ENCODE data around the gene KANSL1L. TPM values are rescaled to one million over a fixed set of nuclear protein-coding genes. Genes with fewer than 3 reads are reported as not detected.

KANSL1L gene
- polyA plus RNA-seq, 1 of the 3 experiments (the other 2 are of a cell fraction), result 5.5 TPM

- no peak for TF ChIP-seq RAD21 (IDR thresholded peaks at IDR 0.05; ENCODE audit: low read length)
Observed at GRCh38 chr2:210172219-210172575, 988 bp upstream of the KANSL1L start (continued).

GRCh38 chr2:210170446-210171303, 534 bp downstream of the KANSL1L start:
- Histone ChIP-seq H3K4me2 (peak overlapping the region; percentile 88), H3K79me2 (ENCODE audit: insufficient read depth) (peaks cover 38% of the 10 kb centered on the region), H3K9me3 (no peaks in the 10 kb centered on the region), H3K4me3 (ENCODE audit: low read depth in 2 of 2, low read length in 1 of 2) (peak overlapping the region; percentile 84 to 97), H3K36me3 (replicated peaks in 1 of 2; ENCODE audit: control insufficient read depth in 1 of 2, insufficient read depth in 2 of 2, low read length in 1 of 2) (no peaks in the 10 kb centered on the region), H3F3A (replicated peaks; ENCODE audit: insufficient read depth) (peaks cover 20% of the 10 kb centered on the region), H3K27me3 (ENCODE audit: insufficient read depth) (no peaks in the 10 kb centered on the region), H4K20me1 (ENCODE audit: insufficient read depth) (no peaks in the 10 kb centered on the region), H3K9me2 (no peaks in the 10 kb centered on the region; the same call in 1 of the 2 replicates), H3K27ac (ENCODE audit: low read depth in 2 of 2, low read length in 1 of 2) (peak overlapping the region; percentile 98), H3K9ac (peak overlapping the region; percentile 92), H2AFZ (ENCODE audit: low read depth) (peak overlapping the region; percentile 94), H3K4me1 (ENCODE audit: control insufficient read depth in 1 of 2, insufficient read depth in 2 of 2, low read depth in 1 of 2, low read length in 1 of 2) (peaks cover 9 to 14% of the 10 kb centered on the region in 2 experiments; a peak in 2 of 4 replicates)
- TF ChIP-seq USF1 (IDR thresholded peaks at IDR 0.05; ENCODE audit: borderline replicate concordance, low read depth), result peak; percentile 94
- TF ChIP-seq, protein P1, sequence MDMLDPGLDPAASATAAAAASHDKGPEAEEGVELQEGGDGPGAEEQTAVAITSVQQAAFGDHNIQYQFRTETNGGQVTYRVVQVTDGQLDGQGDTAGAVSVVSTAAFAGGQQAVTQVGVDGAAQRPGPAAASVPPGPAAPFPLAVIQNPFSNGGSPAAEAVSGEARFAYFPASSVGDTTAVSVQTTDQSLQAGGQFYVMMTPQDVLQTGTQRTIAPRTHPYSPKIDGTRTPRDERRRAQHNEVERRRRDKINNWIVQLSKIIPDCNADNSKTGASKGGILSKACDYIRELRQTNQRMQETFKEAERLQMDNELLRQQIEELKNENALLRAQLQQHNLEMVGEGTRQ (IDR thresholded peaks at IDR 0.05; ENCODE audit: borderline replicate concordance, low read depth, low read length), result peak; percentile 90
- no peak for TF ChIP-seq RAD21 (IDR thresholded peaks at IDR 0.05; ENCODE audit: low read length)
- no peak; the same call in 1 of the 2 replicates for TF ChIP-seq SMC3 (IDR thresholded peaks at IDR 0.05; ENCODE audit: low read depth, low read length)
- TF ChIP-seq, protein P2, sequence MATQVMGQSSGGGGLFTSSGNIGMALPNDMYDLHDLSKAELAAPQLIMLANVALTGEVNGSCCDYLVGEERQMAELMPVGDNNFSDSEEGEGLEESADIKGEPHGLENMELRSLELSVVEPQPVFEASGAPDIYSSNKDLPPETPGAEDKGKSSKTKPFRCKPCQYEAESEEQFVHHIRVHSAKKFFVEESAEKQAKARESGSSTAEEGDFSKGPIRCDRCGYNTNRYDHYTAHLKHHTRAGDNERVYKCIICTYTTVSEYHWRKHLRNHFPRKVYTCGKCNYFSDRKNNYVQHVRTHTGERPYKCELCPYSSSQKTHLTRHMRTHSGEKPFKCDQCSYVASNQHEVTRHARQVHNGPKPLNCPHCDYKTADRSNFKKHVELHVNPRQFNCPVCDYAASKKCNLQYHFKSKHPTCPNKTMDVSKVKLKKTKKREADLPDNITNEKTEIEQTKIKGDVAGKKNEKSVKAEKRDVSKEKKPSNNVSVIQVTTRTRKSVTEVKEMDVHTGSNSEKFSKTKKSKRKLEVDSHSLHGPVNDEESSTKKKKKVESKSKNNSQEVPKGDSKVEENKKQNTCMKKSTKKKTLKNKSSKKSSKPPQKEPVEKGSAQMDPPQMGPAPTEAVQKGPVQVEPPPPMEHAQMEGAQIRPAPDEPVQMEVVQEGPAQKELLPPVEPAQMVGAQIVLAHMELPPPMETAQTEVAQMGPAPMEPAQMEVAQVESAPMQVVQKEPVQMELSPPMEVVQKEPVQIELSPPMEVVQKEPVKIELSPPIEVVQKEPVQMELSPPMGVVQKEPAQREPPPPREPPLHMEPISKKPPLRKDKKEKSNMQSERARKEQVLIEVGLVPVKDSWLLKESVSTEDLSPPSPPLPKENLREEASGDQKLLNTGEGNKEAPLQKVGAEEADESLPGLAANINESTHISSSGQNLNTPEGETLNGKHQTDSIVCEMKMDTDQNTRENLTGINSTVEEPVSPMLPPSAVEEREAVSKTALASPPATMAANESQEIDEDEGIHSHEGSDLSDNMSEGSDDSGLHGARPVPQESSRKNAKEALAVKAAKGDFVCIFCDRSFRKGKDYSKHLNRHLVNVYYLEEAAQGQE (IDR thresholded peaks at IDR 0.05; ENCODE audit: low read depth, low read length), result no peak
- TF ChIP-seq EP300 (IDR thresholded peaks at IDR 0.05; ENCODE audit: borderline replicate concordance in 1 of 2, low read depth in 1 of 2, low read length in 1 of 2), result peak in 1 of 2 experiments; percentile 18; a peak in 2 of 4 replicates
- TF ChIP-seq GABPA (IDR thresholded peaks at IDR 0.05; ENCODE audit: low read depth), result no peak
- TF ChIP-seq TAF1 (IDR thresholded peaks at IDR 0.05; ENCODE audit: borderline replicate concordance, low read depth, low read length), result peak; percentile 51
- no peak for TF ChIP-seq RXRA (IDR thresholded peaks at IDR 0.05; ENCODE audit: borderline replicate concordance, low read depth)
- no peak; the same call in 1 of the 2 replicates for TF ChIP-seq TCF12 (IDR thresholded peaks at IDR 0.05)
- TF ChIP-seq ELF1 (IDR thresholded peaks at IDR 0.05), result no peak
- no peak for TF ChIP-seq FOXJ3 (CRISPR knock-in tag; IDR thresholded peaks at IDR 0.05)
- TF ChIP-seq JUND (IDR thresholded peaks at IDR 0.05), result no peak
- TF ChIP-seq SIN3A (IDR thresholded peaks at IDR 0.05; ENCODE audit: borderline replicate concordance, low read depth, low read length), result peak; percentile 30; the same call in 1 of the 2 replicates
- TF ChIP-seq FOXM1 (IDR thresholded peaks at IDR 0.05; ENCODE audit: low read depth), result no peak
- TF ChIP-seq MEF2A (IDR thresholded peaks at IDR 0.05; ENCODE audit: borderline replicate concordance, low read depth), result no peak
- TF ChIP-seq NFIC (IDR thresholded peaks at IDR 0.05; ENCODE audit: borderline replicate concordance), result peak; percentile 36; the same call in 1 of the 2 replicates
- peak; percentile 81 for TF ChIP-seq NRF1 (IDR thresholded peaks at IDR 0.05; ENCODE audit: low read depth, low read length)
- TF ChIP-seq CHD2 (IDR thresholded peaks at IDR 0.05; ENCODE audit: low read length, partially characterized antibody), result no peak
- TF ChIP-seq, protein P3, sequence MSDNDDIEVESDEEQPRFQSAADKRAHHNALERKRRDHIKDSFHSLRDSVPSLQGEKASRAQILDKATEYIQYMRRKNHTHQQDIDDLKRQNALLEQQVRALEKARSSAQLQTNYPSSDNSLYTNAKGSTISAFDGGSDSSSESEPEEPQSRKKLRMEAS (IDR thresholded peaks at IDR 0.05; ENCODE audit: low read depth), result peak; percentile 30; the same call in 1 of the 2 replicates
- no peak for TF ChIP-seq EZH2phosphoT487 (IDR thresholded peaks at IDR 0.05; ENCODE audit: borderline replicate concordance, low read depth)
- peak; percentile 71; the same call in 1 of the 2 replicates for TF ChIP-seq POLR2AphosphoS5 (IDR thresholded peaks at IDR 0.05; ENCODE audit: low read depth, low read length)
- 0 out of 2 replicates have a peak, but pooled peaks have one; percentile 6 for TF ChIP-seq RCOR1 (IDR thresholded peaks at IDR 0.05; ENCODE audit: low read length)
- TF ChIP-seq MXI1 (IDR thresholded peaks at IDR 0.05; ENCODE audit: low read depth, low read length), result peak; percentile 88
- DNase-seq, result peak; percentile 92
- ChIA-PET POLR2A (no interaction called here), CTCF (interaction anchor here (1.2 kb wide), 1 partner anchor 178 kb away, joined by 3 read pairs; no protein-coding TSS in a partner anchor)
- 1% methylated on average over 21 of the region's 64 CpGs for WGBS (ENCODE audit: low lambda C conversion rate)
